Measurements from ENCODE around the gene PIGS.
"Not testable (repeated sequence)": the region's sequence is repeated elsewhere in the genome, so short reads cannot be mapped to it uniquely, and the experiment has no call there.

Gene PIGS

GRCh38 chr17:28571361-28572122 lies at the start of gene PIGS:
Gene PIGS, minus strand, starts transcription at chr17:28571524. Its CDS starts 28 bp downstream, at chr17:28571496.
- DNase-seq (ENCODE audit: low read depth in 3 of 3) = peak; percentile 90 to 96 (median 93)

GRCh38 chr17:28620010-28620409 lies 48.7 kb upstream of the PIGS start:
- DNase-seq (ENCODE audit: low read depth in 3 of 3) = no peak

GRCh38 chr17:28618464-28618863 lies 47.1 kb upstream of the PIGS start:
- no peak for DNase-seq (ENCODE audit: low read depth in 3 of 3)

- no peak for DNase-seq (ENCODE audit: low read depth in 3 of 3)
Measured at GRCh38 chr17:28616281-28616680, 45.0 kb upstream of the PIGS start.

GRCh38 chr17:28615260-28615940 lies 44.1 kb upstream of the PIGS start:
- DNase-seq (ENCODE audit: low read depth in 3 of 3) = no peak

- no peak for DNase-seq (ENCODE audit: low read depth in 3 of 3)
Measured at GRCh38 chr17:28613931-28614381, 42.6 kb upstream of the PIGS start, which contains the start of gene RSKR. Gene RSKR, minus strand, starts transcription at chr17:28614185. Its CDS starts 24 bp downstream, at chr17:28614161.

- DNase-seq (ENCODE audit: low read depth in 3 of 3) = no peak
Measured at GRCh38 chr17:28612936-28613872, 41.9 kb upstream of the PIGS start.

- DNase-seq (ENCODE audit: low read depth in 3 of 3) = no peak
Measured at GRCh38 chr17:28612531-28612930, 41.2 kb upstream of the PIGS start.

- no peak for DNase-seq (ENCODE audit: low read depth in 3 of 3)
Measured at GRCh38 chr17:28610376-28610775, 39.1 kb upstream of the PIGS start.

GRCh38 chr17:28604031-28604430 lies 32.7 kb upstream of the PIGS start:
- not testable (repeated sequence) for DNase-seq (ENCODE audit: low read depth in 3 of 3)

- peak; percentile 25 to 70 (median 53) for DNase-seq (ENCODE audit: low read depth in 3 of 3)
Measured at GRCh38 chr17:28599311-28600184, 28.2 kb upstream of the PIGS start.

GRCh38 chr17:28598799-28599310 lies 27.5 kb upstream of the PIGS start, which contains the start of gene SPAG5:
Gene SPAG5, minus strand, starts transcription at chr17:28599025. Its CDS starts 79 bp downstream, at chr17:28598946.
- peak; percentile 84 to 93 (median 88) for DNase-seq (ENCODE audit: low read depth in 3 of 3)

- DNase-seq (ENCODE audit: low read depth in 3 of 3) = no peak
Measured at GRCh38 chr17:28598389-28598788, 27.1 kb upstream of the PIGS start.

GRCh38 chr17:28597606-28598383 lies 26.5 kb upstream of the PIGS start:
- DNase-seq (ENCODE audit: low read depth in 3 of 3) = no peak

- no peak for DNase-seq (ENCODE audit: low read depth in 3 of 3)
Measured at GRCh38 chr17:28592260-28592659, 20.9 kb upstream of the PIGS start.

- no peak for DNase-seq (ENCODE audit: low read depth in 3 of 3)
Measured at GRCh38 chr17:28585851-28586250, 14.5 kb upstream of the PIGS start.

- DNase-seq (ENCODE audit: low read depth in 3 of 3) = no peak
Measured at GRCh38 chr17:28584434-28584833, 13.1 kb upstream of the PIGS start.

GRCh38 chr17:28582513-28582912 lies 11.2 kb upstream of the PIGS start:
- DNase-seq (ENCODE audit: low read depth in 3 of 3) = no peak

- DNase-seq (ENCODE audit: low read depth in 3 of 3) = no peak
Measured at GRCh38 chr17:28580959-28581358, 9.6 kb upstream of the PIGS start.

- DNase-seq (ENCODE audit: low read depth in 3 of 3) = no peak
Measured at GRCh38 chr17:28579526-28579925, 8.2 kb upstream of the PIGS start.

Data from stimulated activated CD4-positive, alpha-beta T cell treated with anti-CD3 and anti-CD28 coated beads, TNF-alpha, amount 100 ng/mL, for 24 hours (primary cell).